CD8-positive, alpha-beta memory T cell (primary cell): ENCODE measurements around the gene ZCCHC24. TPM values are rescaled to one million over a fixed set of nuclear protein-coding genes. Genes with fewer than 3 reads are reported as not detected.

Experiments
- CTCF ChIA-PET: fragments of 350-600 bp; sonication (Branson Sonifier 250); formaldehyde crosslinking; loops from one replicate; lab custom pipeline; 2021; ENCODE audit warnings: antibody characterized with exemption; lab: Charles Lee
- POLR2A ChIA-PET: fragments of 350-600 bp; sonication (Branson Sonifier 250); formaldehyde crosslinking; loops from one replicate; lab custom pipeline; 2021; ENCODE audit warnings: antibody characterized with exemption; lab: Charles Lee
- DNase-seq, 5 donors: peaks; one replicate each; pipeline versions ENCODE4 v3.0.0 to v3.0.0-alpha.2; 2020 to 2022; ENCODE audit warnings: mixed read lengths in 1 of 5
- H3K27ac ChIP-seq: one replicate; pipeline ENCODE4 v1.7.0; 2013; ENCODE audit warnings: low read depth, mild to moderate bottlenecking, low read length, moderate library complexity
- H3K27me3 ChIP-seq: 2 replicates; pipeline ENCODE4 v1.7.0; 2013; ENCODE audit warnings: low read length, mild to moderate bottlenecking; ENCODE audit not compliant: insufficient read depth, poor library complexity, severe bottlenecking
- H3K36me3 ChIP-seq: 2 replicates; pipeline ENCODE4 v1.7.0; 2013; ENCODE audit warnings: mild to moderate bottlenecking, low read length, moderate library complexity; ENCODE audit not compliant: insufficient read depth
- H3K4me1 ChIP-seq: 2 replicates; pipeline ENCODE4 v1.7.0; 2013; ENCODE audit warnings: mild to moderate bottlenecking, low read length, moderate library complexity; ENCODE audit not compliant: insufficient read depth
- H3K4me3 ChIP-seq: 2 replicates; pipeline ENCODE4 v1.7.0; 2013; ENCODE audit warnings: mild to moderate bottlenecking, low read length
- H3K9me3 ChIP-seq: 2 replicates; pipeline ENCODE4 v1.7.0; 2013; ENCODE audit warnings: mild to moderate bottlenecking, low read length
- H3K27ac Mint-ChIP-seq, 8 donors: one replicate each; pipeline ENCODE4 v1.8.0; 2020 to 2021; ENCODE audit warnings: mixed read lengths in 8 of 8, mild to moderate bottlenecking in 6 of 8, inconsistent platforms in 3 of 8, moderate library complexity in 3 of 8
- H3K27me3 Mint-ChIP-seq, 2 donors: one replicate each; pipeline ENCODE4 v1.8.0; 2020 to 2021; ENCODE audit warnings: mixed read lengths in 2 of 2, mild to moderate bottlenecking in 1 of 2, moderate library complexity in 1 of 2
- H3K36me3 Mint-ChIP-seq, 3 donors: one replicate each; pipeline ENCODE4 v1.8.0; 2020 to 2021; ENCODE audit warnings: mixed read lengths in 3 of 3, inconsistent platforms in 1 of 3, mild to moderate bottlenecking in 1 of 3
- H3K4me1 Mint-ChIP-seq, 3 donors: one replicate each; pipeline ENCODE4 v1.8.0; 2020 to 2021; ENCODE audit warnings: mixed read lengths in 3 of 3, inconsistent platforms in 1 of 3, mild to moderate bottlenecking in 1 of 3
- H3K4me3 Mint-ChIP-seq, 7 donors: one replicate each; pipeline ENCODE4 v1.8.0; 2020 to 2021; ENCODE audit warnings: mixed read lengths in 7 of 7, mild to moderate bottlenecking in 6 of 7, moderate library complexity in 4 of 7, inconsistent platforms in 2 of 7
- H3K9me3 Mint-ChIP-seq, 5 donors: one replicate each; pipeline ENCODE4 v1.8.0; 2020 to 2022; ENCODE audit warnings: mixed read lengths in 5 of 5, mild to moderate bottlenecking in 3 of 5, moderate library complexity in 2 of 5, inconsistent platforms in 1 of 5
- polyA plus RNA-seq: library from polyadenylated mRNA; unstranded; fragments of 300-500 nt; fragmentation: Illumina TruSeq; gene quantifications from one replicate; pipeline ENCODE4 v1.2.3, GENCODE V29; 2021
- total RNA-seq, 2 experiments: library from RNA; stranded (reverse); gene quantifications; one replicate each; pipeline ENCODE4 v1.2.3, GENCODE V29; 2021

The ZCCHC24 gene
- total and polyA plus RNA-seq, 3 experiments from 2014 or later, result 0.83 to 1.4 (median 1.00) TPM

DNA sequence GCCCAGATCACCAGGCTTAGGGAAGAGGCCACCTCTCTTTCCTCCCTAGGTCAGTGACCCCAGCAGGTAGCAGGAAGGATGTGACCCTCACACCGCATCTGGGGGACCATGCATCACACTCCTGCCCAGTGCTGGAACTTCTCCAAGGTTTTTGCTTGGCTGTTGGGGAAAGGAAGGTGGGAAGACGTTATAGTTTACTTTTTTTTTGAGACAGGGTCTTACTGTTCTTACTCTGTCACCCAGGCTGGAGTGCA is 8.6 kb downstream of the ZCCHC24 start:
- H3K4me1 ChIP-seq, result no peaks in the 10 kb centered on the region
- Mint-ChIP-seq H3K4me1 (peaks cover 0 to 7% (median 0%) of the 10 kb centered on the region in 3 donors), H3K4me3 (no peak overlapping the region), H3K27ac (no peak overlapping the region), H3K36me3 (no peaks in the 10 kb centered on the region), H3K27me3 (peaks cover 0 to 5% of the 10 kb centered on the region in 2 donors), H3K9me3 (no peaks in the 10 kb centered on the region)
- no peaks in the 10 kb centered on the region for H3K27me3 ChIP-seq
- no peaks in the 10 kb centered on the region for H3K36me3 ChIP-seq
- peak in 1 of 5 donors; percentile 18 for DNase-seq
- CTCF ChIA-PET, result interaction anchor here (0.6 kb wide), 1 partner anchor 905 kb away, joined by 4 read pairs; no protein-coding TSS in a partner anchor
- H3K9me3 ChIP-seq, result no peaks in the 10 kb centered on the region
- H3K27ac ChIP-seq, result no peak overlapping the region
- no peak overlapping the region for H3K4me3 ChIP-seq
- POLR2A ChIA-PET, result no interaction called here

DNA sequence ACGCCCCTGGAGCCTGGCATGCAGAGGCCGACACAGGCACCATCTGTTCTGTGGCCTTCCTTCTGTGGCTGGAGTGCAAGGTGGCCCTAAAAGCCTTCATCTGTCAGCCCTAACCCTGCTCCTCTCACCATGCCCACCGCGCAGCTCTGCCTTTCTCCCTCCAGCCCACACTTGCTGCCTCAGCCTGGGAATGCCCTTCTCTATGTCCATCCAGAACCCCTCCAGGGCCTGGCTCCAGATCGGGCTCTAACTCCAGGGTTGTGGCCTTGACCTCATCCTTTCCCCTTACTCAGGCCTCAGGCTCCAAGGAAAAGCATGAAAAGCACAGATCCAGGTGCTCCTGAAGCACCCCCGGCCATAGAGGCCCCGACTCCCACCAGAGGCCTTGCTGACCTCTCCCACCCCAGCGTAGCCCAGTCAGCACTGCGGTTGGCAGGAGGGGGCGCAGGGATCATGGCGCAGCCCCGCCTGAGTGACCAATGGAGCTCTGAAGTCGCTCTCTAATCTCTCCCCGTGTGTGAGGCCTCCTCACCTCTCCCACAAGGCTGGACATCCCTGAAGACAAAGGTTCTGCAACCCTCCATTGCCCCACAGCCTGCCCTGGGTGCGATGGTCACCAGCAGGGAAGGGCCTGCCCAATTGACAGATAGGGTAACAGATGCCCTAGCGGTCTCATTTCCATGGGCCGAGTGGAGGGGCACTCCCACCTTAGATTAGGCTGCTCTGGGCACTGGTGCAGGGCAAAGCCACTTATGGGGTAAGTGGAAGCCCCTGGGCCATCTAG is 9.2 kb downstream of the ZCCHC24 start:
- no peak overlapping the region for H3K4me3 ChIP-seq
- CTCF ChIA-PET, result no interaction called here
- H3K4me1 Mint-ChIP-seq, result peaks cover 0 to 7% (median 0%) of the 10 kb centered on the region in 3 donors
- H3K36me3 Mint-ChIP-seq, result no peaks in the 10 kb centered on the region
- H3K9me3 Mint-ChIP-seq, result no peaks in the 10 kb centered on the region
- DNase-seq, result peak in 1 of 5 donors; percentile 30
- POLR2A ChIA-PET, result no interaction called here
- no peak overlapping the region for H3K4me3 Mint-ChIP-seq
- H3K9me3 ChIP-seq, result no peaks in the 10 kb centered on the region
- H3K27me3 Mint-ChIP-seq, result peaks cover 0 to 5% of the 10 kb centered on the region in 2 donors
- H3K27me3 ChIP-seq, result no peaks in the 10 kb centered on the region
- no peaks in the 10 kb centered on the region for H3K4me1 ChIP-seq
- H3K27ac Mint-ChIP-seq, result no peak overlapping the region
- no peaks in the 10 kb centered on the region for H3K36me3 ChIP-seq
- no peak overlapping the region for H3K27ac ChIP-seq

DNA sequence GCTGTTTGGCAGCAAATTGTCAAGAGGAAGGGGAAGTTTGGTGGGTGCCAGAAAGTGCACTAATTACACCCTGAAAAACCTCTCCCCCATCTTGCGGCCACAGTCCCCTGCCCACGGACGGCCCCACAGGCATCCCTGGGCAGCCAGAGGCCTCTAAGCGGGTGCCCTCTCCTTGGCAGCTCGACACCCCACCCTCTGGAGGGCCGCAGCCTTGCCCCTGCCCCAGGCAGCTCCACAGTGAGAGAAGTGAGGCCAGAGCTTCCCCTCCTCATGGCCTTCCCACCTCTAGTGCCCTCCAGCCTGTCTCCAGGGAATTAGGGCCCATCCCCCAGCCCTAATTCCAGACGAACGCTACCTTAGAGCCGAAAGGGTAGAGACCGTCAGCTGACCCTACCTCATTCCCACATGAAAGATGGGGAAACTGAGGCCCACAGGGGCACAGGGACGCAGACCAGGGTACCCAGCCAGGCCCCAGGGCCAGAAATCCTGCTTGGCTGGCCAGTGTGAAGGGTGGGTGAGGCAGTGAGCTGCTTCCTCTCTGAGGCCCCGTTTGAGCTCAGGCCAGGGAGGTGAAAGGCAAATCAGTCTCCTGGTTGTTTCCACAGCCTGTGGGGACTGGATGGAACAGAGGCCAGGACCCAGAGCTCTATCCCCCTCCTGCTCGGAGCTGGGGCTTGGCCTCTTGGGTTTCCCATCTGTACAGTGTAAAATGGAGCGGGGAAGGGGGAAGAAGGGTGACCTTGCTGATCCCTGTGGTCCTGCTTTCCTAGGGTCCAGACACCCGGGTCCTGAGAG is 10.0 kb downstream of the ZCCHC24 start:
- H3K9me3 Mint-ChIP-seq, result no peaks in the 10 kb centered on the region
- Histone ChIP-seq H3K9me3 (no peaks in the 10 kb centered on the region), H3K27me3 (no peaks in the 10 kb centered on the region), H3K4me1 (no peaks in the 10 kb centered on the region), H3K4me3 (no peak overlapping the region), H3K36me3 (no peaks in the 10 kb centered on the region), H3K27ac (no peak overlapping the region)
- POLR2A ChIA-PET, result no interaction called here
- peak in 1 of 5 donors; percentile 24 for DNase-seq
- no peaks in the 10 kb centered on the region for H3K36me3 Mint-ChIP-seq
- H3K27ac Mint-ChIP-seq, result no peak overlapping the region
- peaks cover 0 to 3% of the 10 kb centered on the region in 2 donors for H3K27me3 Mint-ChIP-seq
- CTCF ChIA-PET, result no interaction called here
- no peak overlapping the region for H3K4me3 Mint-ChIP-seq
- H3K4me1 Mint-ChIP-seq, result peaks cover 0 to 7% (median 0%) of the 10 kb centered on the region in 3 donors

- no peak overlapping the region for H3K4me3 Mint-ChIP-seq
- no peaks in the 10 kb centered on the region for H3K36me3 Mint-ChIP-seq
- Histone ChIP-seq H3K4me3 (no peak overlapping the region), H3K36me3 (no peaks in the 10 kb centered on the region), H3K4me1 (no peaks in the 10 kb centered on the region), H3K27me3 (no peaks in the 10 kb centered on the region), H3K27ac (no peak overlapping the region), H3K9me3 (no peaks in the 10 kb centered on the region)
- ChIA-PET POLR2A (no interaction called here), CTCF (no interaction called here)
- no peaks in the 10 kb centered on the region for H3K9me3 Mint-ChIP-seq
- peak in 1 of 5 donors; percentile 31 for DNase-seq
- peaks cover 0 to 7% (median 0%) of the 10 kb centered on the region in 3 donors for H3K4me1 Mint-ChIP-seq
- H3K27ac Mint-ChIP-seq, result no peak overlapping the region
- H3K27me3 Mint-ChIP-seq, result peaks cover 0 to 3% of the 10 kb centered on the region in 2 donors
These were observed 10.6 kb downstream of the ZCCHC24 start for GRCh38 chr10:79434821-79435251.

DNA sequence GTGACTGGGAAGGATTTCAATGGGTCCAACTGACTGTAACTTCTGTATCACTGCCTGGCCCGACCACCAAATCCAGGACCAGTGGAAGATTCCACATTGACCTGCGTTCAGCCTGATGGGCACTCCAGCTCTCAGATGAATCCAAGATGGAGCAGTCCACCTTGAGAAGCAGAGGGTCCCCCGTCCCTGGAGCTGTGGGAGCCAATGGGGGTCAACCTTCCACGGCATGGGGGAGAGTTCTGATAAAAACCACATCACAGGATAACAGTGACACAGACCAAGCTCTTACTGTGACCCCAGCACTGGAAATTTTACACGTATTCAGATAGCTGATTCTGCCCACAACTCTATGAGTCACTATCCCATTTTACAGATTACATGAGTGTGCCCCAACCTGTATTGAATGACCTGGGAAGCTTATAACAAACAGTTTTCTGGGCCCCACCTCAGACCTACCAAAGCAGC is 11.2 kb downstream of the ZCCHC24 start:
- no peak for DNase-seq
- Mint-ChIP-seq H3K36me3 (no peaks in the 10 kb centered on the region), H3K27ac (peak overlapping the region in 1 of 8 donors; percentile 36), H3K4me3 (no peak overlapping the region), H3K27me3 (peaks cover 0 to 3% of the 10 kb centered on the region in 2 donors), H3K4me1 (peaks cover 0 to 7% (median 0%) of the 10 kb centered on the region in 3 donors), H3K9me3 (no peaks in the 10 kb centered on the region)
- Histone ChIP-seq H3K27me3 (no peaks in the 10 kb centered on the region), H3K27ac (no peak overlapping the region), H3K36me3 (no peaks in the 10 kb centered on the region), H3K4me3 (no peak overlapping the region), H3K9me3 (no peaks in the 10 kb centered on the region), H3K4me1 (no peaks in the 10 kb centered on the region)
- POLR2A ChIA-PET, result no interaction called here
- CTCF ChIA-PET, result no interaction called here

- no peak overlapping the region for H3K27ac ChIP-seq
- peaks cover 0 to 7% (median 0%) of the 10 kb centered on the region in 3 donors for H3K4me1 Mint-ChIP-seq
- H3K4me1 ChIP-seq, result no peaks in the 10 kb centered on the region
- ChIA-PET POLR2A (no interaction called here), CTCF (no interaction called here)
- no peak overlapping the region for H3K4me3 ChIP-seq
- H3K9me3 ChIP-seq, result no peaks in the 10 kb centered on the region
- no peak overlapping the region for H3K4me3 Mint-ChIP-seq
- H3K9me3 Mint-ChIP-seq, result no peaks in the 10 kb centered on the region
- H3K27me3 Mint-ChIP-seq, result peaks cover 0 to 3% of the 10 kb centered on the region in 2 donors
- H3K27ac Mint-ChIP-seq, result no peak overlapping the region
- H3K36me3 ChIP-seq, result no peaks in the 10 kb centered on the region
- DNase-seq, result peak in 1 of 5 donors; percentile 39
- no peaks in the 10 kb centered on the region for H3K36me3 Mint-ChIP-seq
- H3K27me3 ChIP-seq, result no peaks in the 10 kb centered on the region
These were observed 11.9 kb downstream of the ZCCHC24 start for GRCh38 chr10:79433324-79434222.

DNA sequence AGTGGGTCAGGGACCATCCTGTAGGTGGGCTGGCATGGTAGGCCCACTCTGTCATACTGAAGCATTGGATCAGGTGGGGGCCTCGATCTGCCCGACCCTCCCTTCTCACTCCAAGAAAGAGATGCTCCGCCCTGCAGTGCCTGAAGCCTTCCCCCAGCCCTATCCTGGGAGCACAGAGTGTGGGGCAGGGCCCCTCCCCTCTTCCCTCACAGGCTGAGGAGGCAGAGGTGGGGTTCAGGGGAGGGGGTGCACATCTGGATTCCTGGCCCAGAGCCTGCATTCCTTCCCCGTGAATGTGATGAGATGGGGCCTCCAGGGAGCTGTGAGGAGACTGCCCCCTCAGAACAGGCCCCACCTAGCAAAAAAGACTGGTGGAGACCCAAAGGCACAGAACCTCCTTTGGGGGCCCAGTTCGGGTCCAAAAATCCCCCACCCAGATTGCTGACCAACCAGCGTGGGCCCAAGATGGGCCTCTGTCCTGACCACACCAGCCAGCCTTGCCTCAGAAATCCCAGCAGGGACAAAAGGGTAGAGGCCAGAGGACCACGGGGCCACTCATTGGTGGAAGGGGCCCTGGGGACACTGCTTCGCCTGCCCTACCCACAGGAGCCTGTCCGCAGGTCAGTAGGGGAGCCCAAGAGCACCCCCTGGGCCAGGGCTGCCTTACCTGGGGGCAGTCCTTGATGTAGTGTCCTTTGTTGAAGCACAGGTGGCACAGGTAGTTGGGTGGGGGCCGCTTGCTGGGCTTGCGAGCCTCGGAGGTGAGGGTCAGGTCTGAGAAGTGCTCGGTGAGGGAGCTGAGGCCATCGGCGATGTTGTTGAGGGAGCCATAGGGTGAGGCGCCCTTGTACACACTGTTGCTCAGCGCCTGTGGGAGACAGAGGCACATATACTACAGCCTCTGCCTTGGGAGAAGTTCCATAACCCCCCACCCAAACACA is 13.3 kb downstream of the ZCCHC24 start:
- no peak overlapping the region for H3K4me3 Mint-ChIP-seq
- ChIA-PET CTCF (no interaction called here), POLR2A (no interaction called here)

More for the DNA sequence above, 13.3 kb downstream of the ZCCHC24 start:
- Mint-ChIP-seq H3K27me3 (peaks cover 0 to 3% of the 10 kb centered on the region in 2 donors), H3K4me1 (peaks cover 0 to 7% (median 0%) of the 10 kb centered on the region in 3 donors), H3K9me3 (no peaks in the 10 kb centered on the region), H3K27ac (no peak overlapping the region), H3K36me3 (peaks cover 0 to 6% (median 4%) of the 10 kb centered on the region in 3 donors)
- Histone ChIP-seq H3K36me3 (no peaks in the 10 kb centered on the region), H3K4me1 (no peaks in the 10 kb centered on the region), H3K27me3 (no peaks in the 10 kb centered on the region), H3K4me3 (no peak overlapping the region), H3K9me3 (no peaks in the 10 kb centered on the region), H3K27ac (no peak overlapping the region)
- DNase-seq, result peak in 1 of 5 donors; percentile 22
